ENCODE measurements around the gene NFATC2.

NFATC2 gene

GRCh38 chr20:51388756-51389542, 153.6 kb downstream of the NFATC2 start:
- no peaks in the 10 kb centered on the region for H3K27me3 ChIP-seq (ENCODE audit: insufficient read depth, low read length)
- peaks cover 80% of the 10 kb centered on the region for H3K4me1 ChIP-seq (ENCODE audit: insufficient read depth, low read length, severe bottlenecking)
- no peaks in the 10 kb centered on the region for H3K79me2 ChIP-seq (ENCODE audit: insufficient read depth, low read length)
- H3K4me2 ChIP-seq (ENCODE audit: low read length), result no peak overlapping the region
- H3K9ac ChIP-seq (ENCODE audit: low read length), result peak overlapping the region; percentile 18; the same call in 1 of the 2 replicates
- peaks cover 46% of the 10 kb centered on the region for H3K36me3 ChIP-seq (ENCODE audit: insufficient read depth, low read length)
- TF ChIP-seq, protein P1, sequence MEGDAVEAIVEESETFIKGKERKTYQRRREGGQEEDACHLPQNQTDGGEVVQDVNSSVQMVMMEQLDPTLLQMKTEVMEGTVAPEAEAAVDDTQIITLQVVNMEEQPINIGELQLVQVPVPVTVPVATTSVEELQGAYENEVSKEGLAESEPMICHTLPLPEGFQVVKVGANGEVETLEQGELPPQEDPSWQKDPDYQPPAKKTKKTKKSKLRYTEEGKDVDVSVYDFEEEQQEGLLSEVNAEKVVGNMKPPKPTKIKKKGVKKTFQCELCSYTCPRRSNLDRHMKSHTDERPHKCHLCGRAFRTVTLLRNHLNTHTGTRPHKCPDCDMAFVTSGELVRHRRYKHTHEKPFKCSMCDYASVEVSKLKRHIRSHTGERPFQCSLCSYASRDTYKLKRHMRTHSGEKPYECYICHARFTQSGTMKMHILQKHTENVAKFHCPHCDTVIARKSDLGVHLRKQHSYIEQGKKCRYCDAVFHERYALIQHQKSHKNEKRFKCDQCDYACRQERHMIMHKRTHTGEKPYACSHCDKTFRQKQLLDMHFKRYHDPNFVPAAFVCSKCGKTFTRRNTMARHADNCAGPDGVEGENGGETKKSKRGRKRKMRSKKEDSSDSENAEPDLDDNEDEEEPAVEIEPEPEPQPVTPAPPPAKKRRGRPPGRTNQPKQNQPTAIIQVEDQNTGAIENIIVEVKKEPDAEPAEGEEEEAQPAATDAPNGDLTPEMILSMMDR (IDR thresholded peaks at IDR 0.05; ENCODE audit: low read length), result no peak
- no peak for TF ChIP-seq EZH2 (IDR thresholded peaks at IDR 0.05; ENCODE audit: borderline replicate concordance, low read length)
- H3K27ac ChIP-seq (ENCODE audit: low read depth, low read length, poor library complexity, severe bottlenecking), result peak overlapping the region; percentile 98
- no peak overlapping the region for H2AFZ ChIP-seq (ENCODE audit: low read length)
- H3F3A ChIP-seq (ENCODE audit: insufficient read depth, low read length), result no peaks in the 10 kb centered on the region
- H3K9me2 ChIP-seq (ENCODE audit: low read depth, low read length), result no peaks in the 10 kb centered on the region
- no peak overlapping the region for H3K4me3 ChIP-seq (ENCODE audit: low read depth, low read length, poor library complexity, severe bottlenecking)
- H4K20me1 ChIP-seq (ENCODE audit: insufficient read depth, low read length), result no peaks in the 10 kb centered on the region
- H3K9me3 ChIP-seq (ENCODE audit: low read length), result no peaks in the 10 kb centered on the region

DNA sequence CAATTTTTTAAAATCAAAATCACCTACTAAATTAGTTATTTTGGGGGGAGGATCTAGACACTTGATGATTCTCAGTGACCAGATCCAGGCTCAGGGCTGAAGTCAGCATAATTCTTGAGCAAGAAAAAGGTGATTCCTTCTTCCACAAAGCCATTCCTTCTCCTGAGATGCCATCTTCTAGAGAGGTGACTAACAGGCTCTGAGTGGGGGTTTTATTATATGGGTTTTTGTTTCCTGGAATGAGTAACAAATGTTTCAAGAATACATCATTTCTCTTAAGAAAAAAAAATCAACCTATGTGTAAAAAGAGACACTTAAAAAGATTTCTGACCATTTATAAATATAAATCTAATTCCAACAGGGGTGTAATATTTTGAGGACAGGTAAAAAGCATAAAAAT, 154.3 kb downstream of the NFATC2 start:
- Histone ChIP-seq H3K9me2 (ENCODE audit: low read depth, low read length) (no peaks in the 10 kb centered on the region), H3K4me3 (ENCODE audit: low read depth, low read length, poor library complexity, severe bottlenecking) (no peak overlapping the region), H3K4me2 (ENCODE audit: low read length) (peak overlapping the region; percentile 13; the same call in 1 of the 2 replicates), H4K20me1 (ENCODE audit: insufficient read depth, low read length) (no peaks in the 10 kb centered on the region), H3K79me2 (ENCODE audit: insufficient read depth, low read length) (no peaks in the 10 kb centered on the region), H3F3A (ENCODE audit: insufficient read depth, low read length) (no peaks in the 10 kb centered on the region), H2AFZ (ENCODE audit: low read length) (no peak overlapping the region), H3K27me3 (ENCODE audit: insufficient read depth, low read length) (no peaks in the 10 kb centered on the region), H3K36me3 (ENCODE audit: insufficient read depth, low read length) (peaks cover 46% of the 10 kb centered on the region), H3K4me1 (ENCODE audit: insufficient read depth, low read length, severe bottlenecking) (peaks cover 82% of the 10 kb centered on the region), H3K27ac (ENCODE audit: low read depth, low read length, poor library complexity, severe bottlenecking) (peak overlapping the region; percentile 98), H3K9ac (ENCODE audit: low read length) (peak overlapping the region; percentile 42), H3K9me3 (ENCODE audit: low read length) (no peaks in the 10 kb centered on the region)
- TF ChIP-seq EZH2 (IDR thresholded peaks at IDR 0.05; ENCODE audit: borderline replicate concordance, low read length), result no peak
- TF ChIP-seq, protein P1 (IDR thresholded peaks at IDR 0.05; ENCODE audit: low read length), result no peak

DNA sequence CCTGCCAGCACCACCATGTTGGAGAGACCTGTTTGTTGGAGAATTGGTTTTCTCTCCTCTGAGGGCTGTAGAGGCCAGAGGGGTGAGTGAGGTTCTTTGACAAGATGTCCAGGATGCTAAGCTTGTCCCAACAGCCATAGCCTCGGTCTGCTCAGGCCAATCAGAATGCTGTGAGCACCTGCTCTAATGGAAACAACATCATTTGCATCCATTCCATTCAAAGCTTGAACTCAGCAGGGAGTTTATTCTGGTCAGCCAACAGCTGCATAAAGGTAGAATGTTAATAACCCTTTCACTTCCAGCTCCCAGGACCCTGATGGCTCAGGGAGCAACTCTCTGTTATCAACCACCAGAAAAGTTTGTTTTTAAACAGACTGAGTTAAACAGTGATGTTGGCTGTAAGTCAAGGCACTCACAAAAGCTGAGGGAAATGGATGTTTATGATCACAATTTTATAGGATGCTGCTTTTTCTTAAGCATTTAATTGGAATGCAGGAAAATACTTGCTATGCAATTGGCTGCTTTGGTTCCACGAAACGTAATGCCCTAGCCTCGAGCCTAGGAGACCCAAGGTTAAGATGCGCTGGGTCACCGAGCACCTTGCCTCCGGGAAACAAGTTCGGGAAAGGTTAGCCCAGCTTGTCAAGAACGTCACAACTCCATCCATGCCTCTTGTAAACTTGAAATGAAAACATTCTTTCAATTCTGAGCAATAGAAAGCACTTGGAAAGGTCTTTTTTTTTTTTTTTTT, 155.2 kb downstream of the NFATC2 start:
- no peaks in the 10 kb centered on the region for H3K9me3 ChIP-seq (ENCODE audit: low read length)
- peak overlapping the region; percentile 98 for H3K27ac ChIP-seq (ENCODE audit: low read depth, low read length, poor library complexity, severe bottlenecking)
- TF ChIP-seq, protein P1 (IDR thresholded peaks at IDR 0.05; ENCODE audit: low read length), result no peak
- TF ChIP-seq EZH2 (IDR thresholded peaks at IDR 0.05; ENCODE audit: borderline replicate concordance, low read length), result no peak
- H3K4me3 ChIP-seq (ENCODE audit: low read depth, low read length, poor library complexity, severe bottlenecking), result no peak overlapping the region
- peak overlapping the region; percentile 28; the same call in 1 of the 2 replicates for H3K4me2 ChIP-seq (ENCODE audit: low read length)
- H2AFZ ChIP-seq (ENCODE audit: low read length), result no peak overlapping the region
- no peaks in the 10 kb centered on the region for H4K20me1 ChIP-seq (ENCODE audit: insufficient read depth, low read length)
- peak overlapping the region; percentile 47 for H3K9ac ChIP-seq (ENCODE audit: low read length)
- H3F3A ChIP-seq (ENCODE audit: insufficient read depth, low read length), result no peaks in the 10 kb centered on the region
- H3K36me3 ChIP-seq (ENCODE audit: insufficient read depth, low read length), result peaks cover 38% of the 10 kb centered on the region
- H3K9me2 ChIP-seq (ENCODE audit: low read depth, low read length), result no peaks in the 10 kb centered on the region
- H3K4me1 ChIP-seq (ENCODE audit: insufficient read depth, low read length, severe bottlenecking), result peaks cover 91% of the 10 kb centered on the region
- no peaks in the 10 kb centered on the region for H3K27me3 ChIP-seq (ENCODE audit: insufficient read depth, low read length)
- H3K79me2 ChIP-seq (ENCODE audit: insufficient read depth, low read length), result no peaks in the 10 kb centered on the region
